NCI-H1417 treated with DMSO at 0.1 percent for 48 hours (cell line): ENCODE results near the gene TMEM204.

ENCODE experiments used
- DNase-seq: peaks from one replicate; lab custom pipeline; 2025; lab: John Stamatoyannopoulos, UW

The TMEM204 gene

GRCh38 chr16:1520461-1520860 is 13.0 kb upstream of the TMEM204 start:
- DNase-seq = no peak

- no peak for DNase-seq
These were observed 9.8 kb upstream of the TMEM204 start for GRCh38 chr16:1523581-1524245.

DNA sequence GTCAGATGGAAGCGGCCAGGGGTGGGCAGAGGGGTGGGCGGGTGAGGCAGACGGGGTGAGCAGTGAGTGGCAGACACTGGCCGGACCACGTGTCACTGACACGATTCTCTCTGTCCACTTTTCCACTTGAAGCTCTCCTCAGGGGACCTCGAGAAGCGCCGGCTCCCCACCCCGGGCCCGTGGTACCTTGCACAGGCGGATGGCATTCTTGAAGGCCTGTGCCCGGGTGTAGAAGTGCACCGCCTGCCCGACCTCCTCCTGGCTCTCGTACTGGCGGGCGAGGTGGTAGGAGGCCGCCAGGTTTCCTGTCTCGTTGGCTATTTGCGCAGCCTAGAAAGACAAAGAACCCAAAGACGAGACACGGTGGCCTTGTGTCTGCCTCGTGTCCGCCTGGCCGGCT is 9.1 kb upstream of the TMEM204 start:
- no peak for DNase-seq

- DNase-seq = no peak
These were observed 7.4 kb upstream of the TMEM204 start for GRCh38 chr16:1525871-1526607.

GRCh38 chr16:1526608-1527555 is 6.6 kb upstream of the TMEM204 start:
- no peak for DNase-seq

DNA sequence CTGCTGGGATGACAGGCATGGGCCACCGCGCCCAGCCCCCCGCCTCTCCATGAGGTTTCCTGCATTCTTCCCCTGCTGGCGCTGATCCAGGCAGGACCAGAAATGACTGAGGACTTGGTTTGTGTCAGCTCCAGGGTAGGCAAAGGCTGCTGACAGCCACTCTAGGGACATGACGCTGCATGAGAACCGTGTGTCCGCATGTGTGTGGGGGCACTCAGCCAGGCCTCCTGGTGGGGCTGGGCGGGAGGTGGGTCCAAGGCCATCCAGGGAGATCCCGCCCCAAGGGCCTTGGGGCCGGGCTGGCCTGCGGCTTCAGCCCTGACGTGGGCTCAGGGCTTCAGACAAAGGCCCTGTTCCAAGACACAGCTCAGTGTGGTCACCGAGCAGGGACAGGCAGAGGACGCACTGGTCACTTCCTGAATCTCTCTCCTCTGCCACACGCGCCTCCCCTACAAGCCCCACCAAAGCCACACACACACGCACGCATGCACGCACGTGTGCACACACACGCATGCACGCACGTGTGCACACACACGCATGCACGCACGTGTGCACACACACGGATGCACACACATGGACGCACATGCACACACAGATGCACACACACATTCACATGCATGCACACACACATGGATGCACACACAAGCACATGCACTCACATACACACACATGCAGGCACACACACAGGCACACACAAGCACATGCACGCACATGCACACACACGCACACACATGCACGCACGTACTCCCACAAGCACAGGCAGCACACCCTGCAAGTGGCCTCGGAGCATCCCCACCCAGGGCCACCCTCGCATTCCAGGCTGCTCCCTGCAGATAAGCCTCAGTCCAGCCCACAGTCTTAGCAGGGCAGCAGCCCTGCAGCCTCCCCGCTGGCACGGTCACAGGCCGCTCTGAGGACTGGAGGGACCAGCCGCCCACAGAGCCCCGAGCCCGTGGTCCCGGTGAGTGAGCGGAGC is 5.3 kb upstream of the TMEM204 start:
- DNase-seq = no peak

DNA sequence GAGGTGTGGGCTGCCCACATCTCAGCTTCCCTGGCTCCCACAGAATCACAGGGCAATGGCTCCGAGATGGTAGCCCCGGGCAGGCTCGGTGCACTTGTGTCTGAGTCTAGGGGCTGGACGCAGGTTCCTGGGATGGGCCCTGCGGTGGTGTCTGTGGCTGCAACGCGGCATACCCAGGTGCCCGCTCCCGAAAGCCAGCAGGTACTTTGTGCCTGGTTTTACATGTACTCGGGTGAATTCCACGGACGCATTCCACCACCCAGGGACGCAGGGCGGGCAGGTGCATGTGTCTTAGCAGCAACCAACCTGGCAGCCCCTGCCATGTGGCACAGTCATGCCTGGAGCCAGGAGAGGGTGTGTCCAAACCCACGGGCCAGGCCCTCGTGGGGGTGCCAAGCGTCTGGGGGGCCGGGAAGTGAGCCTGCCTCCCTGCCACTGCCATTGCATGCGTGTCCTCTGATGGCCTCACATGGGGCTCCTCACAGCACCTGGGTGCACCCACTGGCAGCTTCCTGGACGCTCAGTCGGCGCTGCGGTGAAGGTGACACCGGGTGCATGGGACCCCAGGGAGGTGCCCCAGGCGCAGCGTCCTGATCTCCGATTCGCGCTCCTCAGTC is 4.4 kb upstream of the TMEM204 start:
- no peak for DNase-seq

- DNase-seq = no peak
These were observed 3.0 kb upstream of the TMEM204 start for GRCh38 chr16:1530349-1530882.

- DNase-seq = no peak
These were observed 2.4 kb upstream of the TMEM204 start for GRCh38 chr16:1530883-1531637.

DNA sequence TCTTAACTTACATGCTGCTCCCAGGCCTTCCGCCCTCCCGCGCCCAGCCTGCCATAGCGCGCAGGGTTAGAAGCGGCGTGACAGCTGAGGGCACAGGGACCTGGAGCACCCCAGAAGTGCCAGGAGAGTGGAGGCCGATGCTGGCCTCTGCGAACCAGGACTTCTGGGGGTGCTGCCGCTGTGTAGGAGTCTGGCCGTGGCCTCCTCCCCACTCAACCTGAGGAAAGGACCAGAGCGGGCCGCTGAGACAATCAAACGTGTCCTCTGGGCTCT is 1.9 kb upstream of the TMEM204 start:
- no peak for DNase-seq

DNA sequence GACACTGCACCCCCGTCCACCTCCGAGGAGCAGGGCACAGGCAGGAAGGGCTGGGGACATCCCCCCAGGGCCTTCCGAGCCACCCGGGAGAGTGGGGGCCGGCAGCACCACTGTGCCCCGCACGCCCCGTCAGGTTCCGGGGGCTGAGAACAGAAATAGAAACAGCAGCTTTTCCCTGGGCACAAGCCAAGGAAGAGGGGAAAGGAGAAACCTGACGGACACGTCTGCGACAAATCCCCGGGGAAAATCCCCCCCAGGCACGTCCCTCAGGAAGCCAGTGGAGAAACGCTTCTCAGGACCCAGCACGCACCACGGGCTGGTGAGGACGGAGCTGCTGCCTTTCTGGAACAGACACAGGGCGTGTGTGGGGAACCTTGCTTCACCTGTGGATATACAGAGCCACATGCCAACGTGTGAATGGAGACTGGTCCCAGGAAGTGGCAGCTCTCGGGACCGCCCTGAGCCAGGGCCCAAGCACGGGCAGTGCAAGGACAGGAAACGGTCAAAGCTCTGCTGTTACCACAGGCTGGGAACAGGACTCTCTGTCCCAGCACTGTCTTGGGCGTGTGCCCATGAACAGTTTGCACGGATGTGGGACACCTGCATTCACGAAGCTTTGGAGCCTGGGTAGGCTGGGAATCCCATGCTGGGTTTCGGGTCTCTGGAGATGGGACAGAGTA is 1.2 kb upstream of the TMEM204 start:
- no peak for DNase-seq

DNA sequence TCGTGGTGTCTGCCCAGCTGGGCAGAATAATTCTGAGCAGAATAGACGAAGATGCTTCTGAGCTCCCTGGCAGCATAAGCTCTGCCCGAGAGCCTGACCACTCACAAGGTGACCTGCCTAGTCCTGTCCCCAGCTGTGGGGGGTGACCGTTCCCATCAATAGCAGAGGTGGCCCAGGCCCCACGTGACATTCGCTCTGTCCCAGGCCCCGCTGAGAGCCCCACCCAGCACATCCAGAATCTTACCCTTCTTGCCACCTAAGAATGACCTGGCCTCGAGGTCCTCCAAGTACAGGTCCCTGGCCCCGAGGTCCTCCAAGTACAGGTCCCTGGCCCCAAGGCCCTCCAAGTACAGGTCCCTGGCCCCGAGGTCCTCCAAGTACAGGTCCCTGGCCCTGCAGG is 695 bp upstream of the TMEM204 start:
- DNase-seq = no peak

DNA sequence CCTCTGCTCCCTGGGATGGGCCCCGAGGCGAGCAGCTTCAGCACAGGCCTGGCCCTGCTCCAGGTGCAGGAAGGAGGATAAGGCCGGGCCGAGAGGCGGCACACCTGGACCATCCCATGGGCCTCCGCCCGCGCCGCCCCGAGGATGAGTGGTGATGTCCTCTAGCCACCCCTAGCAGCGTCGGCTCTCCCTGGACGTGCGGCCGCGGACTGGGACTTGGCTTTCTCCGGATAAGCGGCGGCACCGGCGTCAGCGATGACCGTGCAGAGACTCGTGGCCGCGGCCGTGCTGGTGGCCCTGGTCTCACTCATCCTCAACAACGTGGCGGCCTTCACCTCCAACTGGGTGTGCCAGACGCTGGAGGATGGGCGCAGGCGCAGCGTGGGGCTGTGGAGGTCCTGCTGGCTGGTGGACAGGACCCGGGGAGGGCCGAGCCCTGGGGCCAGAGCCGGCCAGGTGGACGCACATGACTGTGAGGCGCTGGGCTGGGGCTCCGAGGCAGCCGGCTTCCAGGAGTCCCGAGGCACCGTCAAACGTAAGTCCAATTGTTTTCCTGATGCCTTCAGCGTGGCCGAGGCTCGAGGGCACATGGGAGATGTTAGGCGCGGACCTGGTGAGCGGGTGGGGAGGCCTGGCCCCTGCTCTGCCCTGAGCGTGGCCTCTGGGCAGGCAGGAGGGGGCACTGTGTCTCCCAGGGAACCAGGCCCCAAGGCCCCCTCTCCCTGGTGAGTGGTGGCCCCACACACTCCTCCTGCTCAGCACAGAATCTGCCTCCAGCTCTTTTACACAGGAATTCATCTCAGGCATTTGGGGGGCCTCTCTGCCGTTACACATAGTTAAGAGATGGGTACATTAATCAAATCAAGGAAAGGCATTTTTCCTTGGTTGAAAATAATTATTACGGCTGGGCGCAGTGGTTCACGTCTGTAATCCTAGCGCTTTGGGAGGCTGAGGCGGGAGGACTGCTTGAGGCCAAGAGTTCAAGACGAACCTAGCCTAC is 855 bp downstream of the TMEM204 start:
- no peak for DNase-seq

GRCh38 chr16:1535391-1536291 is 2.2 kb downstream of the TMEM204 start:
- no peak for DNase-seq

DNA sequence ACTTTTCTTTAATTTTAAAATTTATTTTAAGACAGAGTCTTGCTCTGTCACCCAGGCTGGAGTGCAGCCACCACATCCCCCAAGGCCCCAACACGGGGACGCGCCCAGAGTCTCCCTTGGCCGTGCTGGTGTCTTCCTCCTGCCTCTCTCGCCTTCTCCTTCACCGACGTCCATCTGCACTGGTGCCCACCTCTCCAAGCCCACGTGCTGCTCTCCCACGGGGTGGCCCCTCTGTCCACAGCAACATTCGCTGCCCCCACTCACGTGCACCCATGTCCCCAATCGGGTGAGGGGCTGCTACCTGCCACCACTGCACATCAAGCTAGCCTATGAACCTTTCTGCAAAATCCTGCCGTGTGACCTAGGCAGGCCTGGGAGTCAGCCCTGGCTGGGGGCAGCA is 3.1 kb downstream of the TMEM204 start:
- DNase-seq = no peak

GRCh38 chr16:1537138-1537577 is 3.7 kb downstream of the TMEM204 start:
- no peak for DNase-seq

DNA sequence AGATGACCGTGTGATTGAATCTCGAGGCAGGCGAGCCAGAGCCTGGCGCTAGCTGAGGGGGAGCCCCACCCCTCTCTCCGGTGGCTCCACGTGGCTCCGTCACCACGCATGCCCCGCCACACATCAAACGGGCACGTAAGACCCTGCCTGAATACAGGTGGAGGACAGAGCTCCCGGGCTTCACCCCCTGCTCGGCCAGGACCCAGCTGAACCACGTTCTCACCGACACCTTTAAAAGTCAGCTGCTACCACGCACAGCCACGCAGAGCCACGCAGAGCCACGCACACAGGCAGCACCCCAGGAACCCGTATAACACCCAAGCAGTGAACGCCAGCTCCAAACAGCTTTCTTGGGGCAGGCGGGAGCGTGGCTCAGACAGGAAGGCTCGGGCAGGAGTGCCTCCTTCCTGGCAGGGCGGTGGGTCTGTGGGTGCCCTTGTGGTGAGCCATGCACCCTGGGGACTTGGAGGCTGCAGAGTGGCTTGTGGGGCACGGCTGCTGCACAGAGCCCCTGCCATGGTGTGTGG is 4.4 kb downstream of the TMEM204 start:
- no peak for DNase-seq
